HUES64 (cell line): ENCODE data around the gene MRPS18A.
A peak's percentile ranks its signal among the peaks of the same experiment; 100 is the strongest.
"Not testable (repeated sequence)": the region's sequence is repeated elsewhere in the genome, so short reads cannot be mapped to it uniquely, and the experiment has no call there.

Source experiments
- H3K27ac ChIP-seq: 2 replicates; pipeline ENCODE4 v1.7.0; 2013; ENCODE audit warnings: low read depth, low read length, inconsistent platforms
- H3K27me3 ChIP-seq: 2 replicates; pipeline ENCODE4 v1.6.1; 2013; ENCODE audit warnings: mild to moderate bottlenecking, low read length; ENCODE audit not compliant: insufficient read depth
- H3K36me3 ChIP-seq: 2 replicates; pipeline ENCODE4 v1.6.1; 2013; ENCODE audit warnings: mild to moderate bottlenecking, low read length; ENCODE audit not compliant: insufficient read depth
- H3K4me1 ChIP-seq: 2 replicates; pipeline ENCODE4 v1.6.1; 2013; ENCODE audit warnings: mild to moderate bottlenecking, low read length, moderate library complexity; ENCODE audit not compliant: insufficient read depth
- H3K4me3 ChIP-seq: 2 replicates; pipeline ENCODE4 v1.5.1; 2013; ENCODE audit warnings: mild to moderate bottlenecking, low read length, moderate library complexity
- H3K9ac ChIP-seq: 2 replicates; pipeline ENCODE4 v1.6.1; 2013; ENCODE audit warnings: mild to moderate bottlenecking, low read depth, low read length
- H3K9me3 ChIP-seq: 2 replicates; pipeline ENCODE4 v1.6.1; 2013; ENCODE audit warnings: low read depth, low read length; ENCODE audit not compliant: insufficient read depth
- WGBS: fragments of 150-250, 120-280 bp; methylation state at CpG from one replicate; pipeline ENCODE4 v1.1.7; 2013; ENCODE audit warnings: missing lambda C conversion rate; 5-methylcytosine and 5-hydroxymethylcytosine counted together

MRPS18A gene

GRCh38 chr6:43645613-43645964 lies 42.0 kb downstream of the MRPS18A start:
- 12% methylated on average over 7 of the region's 9 CpGs for WGBS
- H3K4me1 ChIP-seq, result peaks cover 8% of the 10 kb centered on the region; the same call in 1 of the 2 replicates
- H3K4me3 ChIP-seq, result peak overlapping the region; percentile 81
- no peak overlapping the region; the same call in 1 of the 2 replicates for H3K9ac ChIP-seq
- H3K9me3 ChIP-seq, result no peaks in the 10 kb centered on the region
- no peaks in the 10 kb centered on the region for H3K27me3 ChIP-seq
- no peak overlapping the region for H3K27ac ChIP-seq
- H3K36me3 ChIP-seq, result peaks cover 20% of the 10 kb centered on the region

- Histone ChIP-seq H3K27ac (peak within 1 kb of the TSS; percentile 59; the same call in 1 of the 2 replicates), H3K36me3 (peaks cover 25% of the 10 kb centered on the region), H3K9me3 (no peaks in the 10 kb centered on the region), H3K27me3 (no peaks in the 10 kb centered on the region), H3K9ac (no peak within 1 kb of the TSS; the same call in 1 of the 2 replicates), H3K4me3 (peak within 1 kb of the TSS; percentile 81), H3K4me1 (peaks cover 8% of the 10 kb centered on the region; the same call in 1 of the 2 replicates)
- WGBS, result under 1% methylated on average over 52 of the region's 52 CpGs
Measured at GRCh38 chr6:43644940-43645612, 42.5 kb downstream of the MRPS18A start, which contains the start of gene RSPH9. Gene RSPH9, plus strand, starts transcription at chr6:43645036. Its CDS starts 63 bp downstream, at chr6:43645099.

- H3K27ac ChIP-seq, result no peak overlapping the region; the same call in 1 of the 2 replicates
Measured at GRCh38 chr6:43639984-43640800, 47.4 kb downstream of the MRPS18A start.

GRCh38 chr6:43636308-43636659 lies 51.3 kb downstream of the MRPS18A start:
- WGBS, result 32% methylated on average over 6 of the region's 7 CpGs
- peaks cover 36% of the 10 kb centered on the region for H3K36me3 ChIP-seq
- H3K4me1 ChIP-seq, result peaks cover 4% of the 10 kb centered on the region; the same call in 1 of the 2 replicates
- H3K9ac ChIP-seq, result peak overlapping the region; percentile 93
- peak overlapping the region; percentile 81 for H3K4me3 ChIP-seq
- no peak overlapping the region for H3K27ac ChIP-seq
- no peaks in the 10 kb centered on the region for H3K27me3 ChIP-seq
- no peaks in the 10 kb centered on the region for H3K9me3 ChIP-seq

More at GRCh38 chr6:43639984-43640800, 47.4 kb downstream of the MRPS18A start:
- H3K9me3 ChIP-seq, result no peaks in the 10 kb centered on the region
- H3K36me3 ChIP-seq, result peaks cover 48% of the 10 kb centered on the region
- peaks cover 9% of the 10 kb centered on the region; the same call in 1 of the 2 replicates for H3K4me1 ChIP-seq
- 94% methylated on average over 21 of the region's 21 CpGs for WGBS
- no peaks in the 10 kb centered on the region for H3K27me3 ChIP-seq
- H3K9ac ChIP-seq, result no peak overlapping the region
- no peak overlapping the region for H3K4me3 ChIP-seq

- H3K4me3 ChIP-seq, result peak within 1 kb of the TSS; percentile 81
- peaks cover 4% of the 10 kb centered on the region; the same call in 1 of the 2 replicates for H3K4me1 ChIP-seq
- peaks cover 29% of the 10 kb centered on the region for H3K36me3 ChIP-seq
- no peaks in the 10 kb centered on the region for H3K27me3 ChIP-seq
- H3K27ac ChIP-seq, result peak within 1 kb of the TSS; percentile 56
- WGBS, result 3% methylated on average over 48 of the region's 48 CpGs
- H3K9me3 ChIP-seq, result no peaks in the 10 kb centered on the region
- peak within 1 kb of the TSS; percentile 93 for H3K9ac ChIP-seq
Measured at GRCh38 chr6:43635387-43636307, 51.9 kb downstream of the MRPS18A start, which contains the start of gene MAD2L1BP. Gene MAD2L1BP, plus strand, starts transcription at chr6:43635840. Its CDS starts 36 bp downstream, at chr6:43635876.

GRCh38 chr6:43634702-43635303 lies 52.8 kb downstream of the MRPS18A start:
- H3K27ac ChIP-seq, result no peak overlapping the region

GRCh38 chr6:43633002-43633401 lies 54.6 kb downstream of the MRPS18A start:
- H3K4me1 ChIP-seq, H3K9ac ChIP-seq, H3K36me3 ChIP-seq, H3K4me3 ChIP-seq, H3K27ac ChIP-seq, H3K27me3 ChIP-seq, H3K9me3 ChIP-seq: not testable (repeated sequence)
- WGBS, result 90% methylated on average over 7 of the region's 7 CpGs

More at GRCh38 chr6:43634702-43635303, 52.8 kb downstream of the MRPS18A start:
- 95% methylated on average over 9 of the region's 9 CpGs for WGBS
- Histone ChIP-seq H3K9me3 (no peaks in the 10 kb centered on the region), H3K4me1 (peaks cover 4% of the 10 kb centered on the region; the same call in 1 of the 2 replicates), H3K36me3 (peaks cover 21% of the 10 kb centered on the region), H3K9ac (no peak overlapping the region), H3K27me3 (no peaks in the 10 kb centered on the region), H3K4me3 (peak overlapping the region; percentile 81; the same call in 1 of the 2 replicates)

GRCh38 chr6:43630980-43631619 lies 56.5 kb downstream of the MRPS18A start:
- Histone ChIP-seq H3K36me3 (peaks cover 13% of the 10 kb centered on the region), H3K9ac (no peak overlapping the region), H3K9me3 (no peaks in the 10 kb centered on the region), H3K27ac (no peak overlapping the region), H3K27me3 (no peaks in the 10 kb centered on the region), H3K4me1 (no peaks in the 10 kb centered on the region), H3K4me3 (no peak overlapping the region)
- 95% methylated on average over 1 of the region's 1 CpG for WGBS

GRCh38 chr6:43629505-43630300 lies 57.9 kb downstream of the MRPS18A start:
- Histone ChIP-seq H3K9ac (peak overlapping the region; percentile 92), H3K27me3 (no peaks in the 10 kb centered on the region), H3K36me3 (peaks cover 27% of the 10 kb centered on the region), H3K4me1 (no peaks in the 10 kb centered on the region), H3K4me3 (peak overlapping the region; percentile 74), H3K27ac (peak overlapping the region; percentile 96), H3K9me3 (no peaks in the 10 kb centered on the region)
- under 1% methylated on average over 41 of the region's 41 CpGs for WGBS
